ENCODE data around the gene ATM. TPM values are rescaled to one million over a fixed set of nuclear protein-coding genes. Genes with fewer than 3 reads are reported as not detected.
A peak's percentile ranks its signal among the peaks of the same experiment; 100 is the strongest.

Gene ATM
- total RNA-seq, 1 experiment from 2014 or later = 72.5 TPM

DNA sequence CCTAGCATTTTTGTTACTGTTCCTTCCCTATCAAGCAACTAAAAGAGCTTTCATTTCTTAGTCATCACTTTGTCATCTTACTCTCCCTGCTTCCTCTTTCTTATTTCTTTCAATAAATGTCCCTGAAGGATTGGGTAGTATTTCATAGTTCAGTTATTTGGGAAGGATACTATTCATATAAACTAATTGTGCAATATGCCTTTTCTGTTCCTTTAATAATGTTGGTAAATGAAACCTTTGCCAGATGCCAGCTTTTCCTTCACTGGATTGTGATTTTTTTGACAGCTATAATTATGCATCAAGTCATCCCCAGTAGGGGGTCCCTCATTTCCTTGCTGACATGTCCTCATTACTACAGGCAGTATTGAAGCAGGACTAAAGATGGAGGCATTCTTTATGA is 101.7 kb downstream of the ATM start:
- DNase-seq (ENCODE audit: low spot score) = peak; percentile 90
- CTCF ChIA-PET = no interaction called here
- no TSS peak for BruUV-seq (replicated peaks)

GRCh38 chr11:108333403-108333899 is 110.6 kb downstream of the ATM start:
- BruUV-seq (replicated peaks) = no TSS peak
- intact Hi-C loops (cut with micrococcal nuclease; ENCODE audit: unreplicated experiment) = no loop called here
- CTCF ChIA-PET = no interaction called here

More for the DNA sequence above, 101.7 kb downstream of the ATM start:
- Histone ChIP-seq H3K27me3 (replicated peaks; ENCODE audit: insufficient read depth, low read depth, low read length, poor library complexity) (no peaks in the 10 kb centered on the region), H3K9me3 (ENCODE audit: low read depth, low read length, poor library complexity, severe bottlenecking) (no peaks in the 10 kb centered on the region), H3K4me3 (ENCODE audit: low read depth, low read length, poor library complexity, severe bottlenecking) (no peak overlapping the region), H3K4me1 (ENCODE audit: insufficient read depth, low read length, poor library complexity, severe bottlenecking) (peaks cover 10% of the 10 kb centered on the region), H3K36me3 (ENCODE audit: insufficient read depth, low read length, poor library complexity, severe bottlenecking) (peaks cover 14% of the 10 kb centered on the region), H3K27ac (ENCODE audit: low read depth, low read length, poor library complexity, severe bottlenecking) (no peak overlapping the region)
- intact Hi-C loops (cut with micrococcal nuclease; ENCODE audit: unreplicated experiment) = no loop called here
- POLR2A ChIA-PET (ENCODE audit: low non-redundant PET) = no interaction called here
- TF ChIP-seq EZH2 (IDR thresholded peaks at IDR 0.05; ENCODE audit: borderline replicate concordance, low read depth, low read length, poor library complexity, severe bottlenecking) = no peak
- TF ChIP-seq, protein P1, sequence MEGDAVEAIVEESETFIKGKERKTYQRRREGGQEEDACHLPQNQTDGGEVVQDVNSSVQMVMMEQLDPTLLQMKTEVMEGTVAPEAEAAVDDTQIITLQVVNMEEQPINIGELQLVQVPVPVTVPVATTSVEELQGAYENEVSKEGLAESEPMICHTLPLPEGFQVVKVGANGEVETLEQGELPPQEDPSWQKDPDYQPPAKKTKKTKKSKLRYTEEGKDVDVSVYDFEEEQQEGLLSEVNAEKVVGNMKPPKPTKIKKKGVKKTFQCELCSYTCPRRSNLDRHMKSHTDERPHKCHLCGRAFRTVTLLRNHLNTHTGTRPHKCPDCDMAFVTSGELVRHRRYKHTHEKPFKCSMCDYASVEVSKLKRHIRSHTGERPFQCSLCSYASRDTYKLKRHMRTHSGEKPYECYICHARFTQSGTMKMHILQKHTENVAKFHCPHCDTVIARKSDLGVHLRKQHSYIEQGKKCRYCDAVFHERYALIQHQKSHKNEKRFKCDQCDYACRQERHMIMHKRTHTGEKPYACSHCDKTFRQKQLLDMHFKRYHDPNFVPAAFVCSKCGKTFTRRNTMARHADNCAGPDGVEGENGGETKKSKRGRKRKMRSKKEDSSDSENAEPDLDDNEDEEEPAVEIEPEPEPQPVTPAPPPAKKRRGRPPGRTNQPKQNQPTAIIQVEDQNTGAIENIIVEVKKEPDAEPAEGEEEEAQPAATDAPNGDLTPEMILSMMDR (conservative IDR thresholded peaks at IDR 0.05; ENCODE audit: low read depth, low read length) = no peak

DNA sequence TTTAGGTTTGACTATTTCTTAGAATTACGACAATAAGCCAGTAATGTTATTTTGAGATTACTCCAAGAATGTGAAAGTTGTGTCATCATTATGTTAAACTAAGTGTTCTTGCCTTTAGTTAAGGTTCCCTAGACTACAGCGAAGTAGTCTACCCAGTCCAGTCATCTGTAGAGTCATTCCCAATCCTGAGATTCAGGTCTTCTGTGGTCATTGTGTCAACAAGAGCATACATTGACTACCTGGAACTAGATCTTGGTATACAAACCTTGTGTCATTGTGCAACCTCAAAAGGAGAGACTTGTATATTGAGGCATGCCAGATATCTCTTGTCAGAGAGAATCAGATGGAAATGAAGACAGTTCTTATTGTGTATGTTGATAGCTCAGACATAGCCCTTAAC is 115.9 kb downstream of the ATM start:
- no TSS peak for BruUV-seq (replicated peaks)
- H3K4me1 ChIP-seq (ENCODE audit: insufficient read depth, low read length, poor library complexity, severe bottlenecking) = no peaks in the 10 kb centered on the region
- no peak overlapping the region for H3K4me3 ChIP-seq (ENCODE audit: low read depth, low read length, poor library complexity, severe bottlenecking)
- H3K9me3 ChIP-seq (ENCODE audit: low read depth, low read length, poor library complexity, severe bottlenecking) = no peaks in the 10 kb centered on the region
- H3K36me3 ChIP-seq (ENCODE audit: insufficient read depth, low read length, poor library complexity, severe bottlenecking) = peaks cover 26% of the 10 kb centered on the region
- no peaks in the 10 kb centered on the region for H3K27me3 ChIP-seq (replicated peaks; ENCODE audit: insufficient read depth, low read depth, low read length, poor library complexity)
- H3K27ac ChIP-seq (ENCODE audit: low read depth, low read length, poor library complexity, severe bottlenecking) = no peak overlapping the region
- CTCF ChIA-PET = no interaction called here
- POLR2A ChIA-PET (ENCODE audit: low non-redundant PET) = interaction anchor here (0.8 kb wide), 1 partner anchor 1242 kb away, joined by 4 read pairs; no protein-coding TSS in a partner anchor
- intact Hi-C loops (cut with micrococcal nuclease; ENCODE audit: unreplicated experiment) = no loop called here
- no peak for TF ChIP-seq EZH2 (IDR thresholded peaks at IDR 0.05; ENCODE audit: borderline replicate concordance, low read depth, low read length, poor library complexity, severe bottlenecking)
- TF ChIP-seq, protein P1 (conservative IDR thresholded peaks at IDR 0.05; ENCODE audit: low read depth, low read length) = no peak
- DNase-seq (ENCODE audit: low spot score) = no peak

More at GRCh38 chr11:108333403-108333899, 110.6 kb downstream of the ATM start:
- no peak for DNase-seq (ENCODE audit: low spot score)
- Histone ChIP-seq H3K4me3 (ENCODE audit: low read depth, low read length, poor library complexity, severe bottlenecking) (no peak overlapping the region), H3K9me3 (ENCODE audit: low read depth, low read length, poor library complexity, severe bottlenecking) (no peaks in the 10 kb centered on the region), H3K27me3 (replicated peaks; ENCODE audit: insufficient read depth, low read depth, low read length, poor library complexity) (no peaks in the 10 kb centered on the region), H3K4me1 (ENCODE audit: insufficient read depth, low read length, poor library complexity, severe bottlenecking) (no peaks in the 10 kb centered on the region), H3K27ac (ENCODE audit: low read depth, low read length, poor library complexity, severe bottlenecking) (no peak overlapping the region), H3K36me3 (ENCODE audit: insufficient read depth, low read length, poor library complexity, severe bottlenecking) (peaks cover 51% of the 10 kb centered on the region)
- TF ChIP-seq, protein P1 (conservative IDR thresholded peaks at IDR 0.05; ENCODE audit: low read depth, low read length) = no peak
- TF ChIP-seq EZH2 (IDR thresholded peaks at IDR 0.05; ENCODE audit: borderline replicate concordance, low read depth, low read length, poor library complexity, severe bottlenecking) = no peak
- POLR2A ChIA-PET (ENCODE audit: low non-redundant PET) = interaction anchor here (0.6 kb wide), 1 partner anchor 248 kb away, joined by 6 read pairs; no protein-coding TSS in a partner anchor

Data from A673 (cell line).